Left ventricle myocardium inferior (tissue), 1 donor: ENCODE measurements around the gene ETNK1. TPM values are rescaled to one million over a fixed set of nuclear protein-coding genes. Genes with fewer than 3 reads are reported as not detected.
A peak's percentile ranks its signal among the peaks of the same experiment; 100 is the strongest.
"Not testable (repeated sequence)": the region's sequence is repeated elsewhere in the genome, so short reads cannot be mapped to it uniquely, and the experiment has no call there.

ENCODE experiments used
- DNase-seq: peaks from one replicate; pipeline ENCODE4 v3.0.0-alpha.2; 2020
- H3K27ac ChIP-seq: fragments of 200-600 bp; replicated peaks from 2 replicates; pipeline ENCODE4 v1.8.0; 2021
- H3K27me3 ChIP-seq: fragments of 200-600 bp; 2 replicates; pipeline ENCODE4 v1.8.0; 2021; ENCODE audit warnings: low read depth
- H3K36me3 ChIP-seq: fragments of 200-600 bp; 2 replicates; pipeline ENCODE4 v1.8.0; 2021
- H3K4me1 ChIP-seq: fragments of 200-600 bp; 2 replicates; pipeline ENCODE4 v1.8.0; 2021
- H3K4me3 ChIP-seq: fragments of 200-600 bp; 2 replicates; pipeline ENCODE4 v1.8.0; 2021; ENCODE audit warnings: mild to moderate bottlenecking, moderate library complexity
- H3K9me3 ChIP-seq: fragments of 200-600 bp; replicated peaks from 2 replicates; pipeline ENCODE4 v1.8.0; 2021
- intact Hi-C: fragments of 100-400 bp; cut with micrococcal nuclease; formaldehyde crosslinking; loops from one replicate; pipeline ENCODE4 v1.11.0; 2022
- total RNA-seq: library from RNA; stranded (reverse); fragmentation: NEBNext Ultra II Directional; extraction: Animal tissue kit (Norgen Biotek cat#: 25700); gene quantifications from one replicate; pipeline ENCODE4 v1.2.1, GENCODE V29; 2021
- TF ChIP-seq, protein P1 (sequence below): fragments of 200-600 bp; IDR thresholded peaks from 2 replicates; pipeline ENCODE4 v1.8.0; 2021; ENCODE audit warnings: antibody characterized with exemption, mild to moderate bottlenecking, borderline replicate concordance
- donor health status: DM: no; HTN: yes; CAD: no; lungs with severe emphysema.

Gene ETNK1
- total RNA-seq, 1 donor from 2014 or later, result 13.9 TPM

DNA sequence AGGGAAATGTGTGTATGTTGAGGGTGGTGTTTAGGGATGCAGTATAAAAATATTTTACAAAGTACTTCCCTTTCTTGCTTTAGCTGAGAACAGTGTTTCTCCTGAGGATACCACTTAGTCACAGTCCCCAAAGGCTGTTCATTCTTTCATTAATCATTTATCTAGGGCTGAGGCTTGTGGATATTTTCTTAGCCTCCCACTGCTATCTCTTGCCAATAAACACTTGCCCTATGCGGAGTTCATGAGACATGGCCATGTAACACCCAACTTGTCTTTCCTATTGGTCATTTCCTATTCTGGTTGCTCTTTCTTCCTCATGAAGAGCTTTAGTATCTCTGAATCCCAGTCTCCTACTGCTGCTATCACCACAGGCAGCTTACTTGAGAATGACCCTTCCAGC is 75.1 kb downstream of the ETNK1 start:
- TF ChIP-seq, protein P1, sequence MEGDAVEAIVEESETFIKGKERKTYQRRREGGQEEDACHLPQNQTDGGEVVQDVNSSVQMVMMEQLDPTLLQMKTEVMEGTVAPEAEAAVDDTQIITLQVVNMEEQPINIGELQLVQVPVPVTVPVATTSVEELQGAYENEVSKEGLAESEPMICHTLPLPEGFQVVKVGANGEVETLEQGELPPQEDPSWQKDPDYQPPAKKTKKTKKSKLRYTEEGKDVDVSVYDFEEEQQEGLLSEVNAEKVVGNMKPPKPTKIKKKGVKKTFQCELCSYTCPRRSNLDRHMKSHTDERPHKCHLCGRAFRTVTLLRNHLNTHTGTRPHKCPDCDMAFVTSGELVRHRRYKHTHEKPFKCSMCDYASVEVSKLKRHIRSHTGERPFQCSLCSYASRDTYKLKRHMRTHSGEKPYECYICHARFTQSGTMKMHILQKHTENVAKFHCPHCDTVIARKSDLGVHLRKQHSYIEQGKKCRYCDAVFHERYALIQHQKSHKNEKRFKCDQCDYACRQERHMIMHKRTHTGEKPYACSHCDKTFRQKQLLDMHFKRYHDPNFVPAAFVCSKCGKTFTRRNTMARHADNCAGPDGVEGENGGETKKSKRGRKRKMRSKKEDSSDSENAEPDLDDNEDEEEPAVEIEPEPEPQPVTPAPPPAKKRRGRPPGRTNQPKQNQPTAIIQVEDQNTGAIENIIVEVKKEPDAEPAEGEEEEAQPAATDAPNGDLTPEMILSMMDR, result no peak
- DNase-seq, result no peak
- H3K9me3 ChIP-seq, result no peaks in the 10 kb centered on the region
- H3K4me1 ChIP-seq, result no peaks in the 10 kb centered on the region
- no peak overlapping the region for H3K4me3 ChIP-seq
- no peak overlapping the region for H3K27ac ChIP-seq
- no peaks in the 10 kb centered on the region for H3K36me3 ChIP-seq
- intact Hi-C loops, result no loop called here
- no peaks in the 10 kb centered on the region for H3K27me3 ChIP-seq

DNA sequence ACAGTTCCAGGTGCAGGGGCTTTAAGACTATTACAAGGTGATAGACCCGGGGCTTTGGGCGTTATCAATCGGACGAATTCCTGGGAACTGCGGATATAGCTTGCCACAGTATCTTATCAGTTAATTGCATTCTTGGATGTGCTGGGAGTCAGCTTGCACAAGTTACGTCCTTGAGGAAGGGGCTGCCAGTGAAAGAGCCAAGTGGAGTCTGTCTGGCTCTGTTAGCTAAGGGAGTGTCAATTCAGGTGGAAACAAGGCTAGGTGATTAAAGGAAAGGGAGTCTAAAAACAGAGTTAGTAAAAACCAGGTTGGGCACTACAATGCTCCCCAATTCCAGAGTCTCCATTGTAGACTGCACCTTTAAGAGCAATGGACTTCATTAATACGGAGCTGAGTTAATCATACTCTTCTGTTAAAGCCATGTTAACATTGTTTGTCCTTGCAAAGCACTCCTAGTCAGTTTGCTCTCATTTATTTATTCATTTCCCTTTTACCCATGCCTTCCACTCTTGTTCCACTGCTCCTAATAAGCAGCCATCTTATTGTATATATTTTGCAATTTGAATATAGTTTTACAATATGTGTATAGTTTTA is 76.3 kb downstream of the ETNK1 start:
- H3K4me1 ChIP-seq, H3K36me3 ChIP-seq, H3K27me3 ChIP-seq, H3K9me3 ChIP-seq, H3K27ac ChIP-seq, intact Hi-C loops, DNase-seq, H3K4me3 ChIP-seq: not testable (repeated sequence)

DNA sequence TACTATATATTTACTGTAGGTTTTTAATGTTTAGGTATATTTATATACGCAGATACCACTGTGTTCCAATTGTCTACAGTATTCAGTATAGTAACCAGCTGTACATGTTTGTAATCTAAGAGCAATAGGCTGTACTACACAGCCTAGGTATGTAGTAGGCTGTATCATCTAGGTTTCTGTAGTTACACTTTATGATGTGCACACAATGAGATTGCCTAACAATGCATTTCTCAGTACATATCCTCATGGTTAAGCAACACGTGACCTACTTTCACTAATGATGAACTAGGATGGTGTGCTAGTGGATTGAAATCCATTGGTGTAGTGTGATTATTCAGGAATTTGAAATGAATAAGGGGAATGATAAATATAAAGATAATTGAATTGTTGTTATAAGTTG is 77.7 kb downstream of the ETNK1 start:
- Histone ChIP-seq H3K27ac (no peak overlapping the region), H3K4me1 (no peaks in the 10 kb centered on the region), H3K27me3 (no peaks in the 10 kb centered on the region), H3K36me3 (no peaks in the 10 kb centered on the region), H3K4me3 (no peak overlapping the region), H3K9me3 (no peaks in the 10 kb centered on the region)
- TF ChIP-seq, protein P1, result no peak
- no peak for DNase-seq
- intact Hi-C loops, result no loop called here

DNA sequence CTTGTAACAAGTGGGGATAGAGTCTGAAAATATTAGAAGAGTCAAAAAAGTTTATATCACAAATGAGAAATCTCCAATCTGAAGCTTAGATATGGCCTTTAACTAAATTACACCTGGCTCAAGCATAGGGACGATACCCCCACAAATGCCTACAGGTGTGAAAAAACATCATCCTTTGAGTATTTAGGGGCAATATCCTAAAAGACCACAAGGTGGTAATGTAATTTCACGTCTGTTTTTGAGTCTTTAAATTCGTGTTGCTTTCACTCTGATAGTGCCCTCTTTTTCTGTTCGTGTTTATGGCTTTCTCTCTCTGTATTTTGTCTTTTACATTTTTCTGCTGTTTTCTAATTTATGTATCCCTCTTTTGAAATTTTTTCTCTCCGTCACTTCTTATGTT is 84.3 kb downstream of the ETNK1 start:
- no peaks in the 10 kb centered on the region for H3K27me3 ChIP-seq
- DNase-seq, result no peak
- intact Hi-C loops, result no loop called here
- H3K27ac ChIP-seq, result no peak overlapping the region
- no peak overlapping the region for H3K4me3 ChIP-seq
- H3K36me3 ChIP-seq, result no peaks in the 10 kb centered on the region
- TF ChIP-seq, protein P1, result peak; percentile 37
- H3K4me1 ChIP-seq, result no peaks in the 10 kb centered on the region
- no peaks in the 10 kb centered on the region for H3K9me3 ChIP-seq

DNA sequence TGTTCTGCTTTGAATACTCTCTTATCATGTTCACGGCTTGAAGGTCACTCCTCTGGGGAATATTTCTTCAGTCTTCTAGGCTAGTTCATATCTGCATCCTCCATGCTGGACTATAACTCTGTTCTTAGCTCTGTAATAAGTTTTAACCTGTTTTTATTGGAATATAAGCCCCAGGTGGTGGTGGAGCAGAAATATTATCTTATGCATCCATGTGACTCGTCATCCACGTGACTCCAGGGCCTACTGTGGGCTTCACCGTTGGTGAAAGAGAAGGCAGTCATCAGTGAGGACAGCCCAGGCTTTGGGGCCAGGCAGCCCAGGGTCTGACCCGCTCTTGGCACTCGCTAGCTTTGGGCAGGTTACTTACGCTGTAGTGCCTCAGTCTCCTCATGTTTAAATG is 87.1 kb downstream of the ETNK1 start:
- Histone ChIP-seq H3K4me3 (no peak overlapping the region), H3K36me3 (no peaks in the 10 kb centered on the region), H3K9me3 (no peaks in the 10 kb centered on the region), H3K4me1 (no peaks in the 10 kb centered on the region), H3K27ac (no peak overlapping the region), H3K27me3 (no peaks in the 10 kb centered on the region)
- TF ChIP-seq, protein P1, result no peak
- intact Hi-C loops, result no loop called here
- no peak for DNase-seq

DNA sequence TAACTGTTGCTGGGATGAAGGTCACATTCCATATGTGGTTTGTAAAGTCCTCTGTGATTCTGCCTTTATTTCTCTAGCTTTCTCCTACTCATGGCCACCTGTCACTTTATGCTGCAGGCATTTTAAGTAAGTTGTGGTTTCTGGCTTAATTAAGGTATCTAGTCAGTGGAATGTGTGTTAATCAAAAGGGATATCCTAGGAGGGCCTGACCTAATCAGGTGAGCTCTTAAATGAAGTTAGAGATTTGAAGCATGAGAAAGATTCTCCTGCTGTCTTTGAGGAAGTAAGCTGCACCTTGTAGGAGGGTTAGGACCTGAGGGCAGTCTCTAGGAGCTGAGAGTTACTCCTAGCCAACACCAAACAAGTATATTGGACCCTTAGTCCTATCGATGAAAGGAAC is 90.3 kb downstream of the ETNK1 start:
- H3K27ac ChIP-seq, result no peak overlapping the region
- H3K36me3 ChIP-seq, result no peaks in the 10 kb centered on the region
- H3K9me3 ChIP-seq, result no peaks in the 10 kb centered on the region
- H3K4me3 ChIP-seq, result no peak overlapping the region
- no peaks in the 10 kb centered on the region for H3K4me1 ChIP-seq
- intact Hi-C loops, result no loop called here
- no peak for DNase-seq
- H3K27me3 ChIP-seq, result no peaks in the 10 kb centered on the region
- TF ChIP-seq, protein P1, result no peak
